CMK (cell line): ENCODE results near the gene RAC2.
"Not testable (repeated sequence)": the region's sequence is repeated elsewhere in the genome, so short reads cannot be mapped to it uniquely, and the experiment has no call there.

Experiments
- DNase-seq: peaks from one replicate; pipeline ENCODE4 v3.0.0-alpha.2; 2010; ENCODE audit warnings: low read depth

The RAC2 gene

DNA sequence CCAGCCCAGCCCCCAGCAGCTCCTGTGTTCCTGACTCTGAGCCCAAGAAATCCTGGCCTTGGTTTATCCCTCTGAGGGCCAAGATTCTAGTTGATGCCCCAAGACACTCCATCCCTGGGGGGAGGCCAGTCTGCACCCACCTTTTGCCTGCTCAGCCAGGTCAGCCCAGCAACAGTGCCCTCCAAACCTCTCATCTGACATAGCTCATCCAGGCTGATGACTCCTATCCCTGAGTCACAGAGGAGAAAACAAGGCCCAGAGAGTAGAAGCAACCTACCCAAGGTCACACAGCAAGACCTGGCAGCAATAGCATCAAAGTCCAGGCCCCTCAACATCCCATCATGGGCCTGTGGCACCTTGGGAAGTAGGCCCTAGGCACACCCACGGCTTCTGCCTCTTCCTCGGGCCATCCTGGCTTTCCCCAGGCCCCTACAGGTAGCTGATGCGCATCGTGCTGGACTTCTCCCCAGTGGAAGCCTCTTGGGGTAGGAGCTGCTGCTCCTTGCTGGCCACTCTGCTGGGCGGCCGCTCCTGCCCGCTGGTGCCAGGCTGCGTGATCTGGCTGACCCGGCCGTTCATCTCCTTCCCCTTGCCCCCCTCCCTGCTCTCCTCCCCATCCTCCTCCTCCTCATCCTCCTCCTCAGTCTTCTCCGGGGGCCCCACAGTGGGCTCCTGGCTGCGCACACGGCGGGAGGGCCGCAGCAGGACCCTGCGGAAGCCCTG is 37.8 kb downstream of the RAC2 start:
- no peak for DNase-seq

- DNase-seq = no peak
Observed at GRCh38 chr22:37205046-37205445, 39.0 kb downstream of the RAC2 start.

DNA sequence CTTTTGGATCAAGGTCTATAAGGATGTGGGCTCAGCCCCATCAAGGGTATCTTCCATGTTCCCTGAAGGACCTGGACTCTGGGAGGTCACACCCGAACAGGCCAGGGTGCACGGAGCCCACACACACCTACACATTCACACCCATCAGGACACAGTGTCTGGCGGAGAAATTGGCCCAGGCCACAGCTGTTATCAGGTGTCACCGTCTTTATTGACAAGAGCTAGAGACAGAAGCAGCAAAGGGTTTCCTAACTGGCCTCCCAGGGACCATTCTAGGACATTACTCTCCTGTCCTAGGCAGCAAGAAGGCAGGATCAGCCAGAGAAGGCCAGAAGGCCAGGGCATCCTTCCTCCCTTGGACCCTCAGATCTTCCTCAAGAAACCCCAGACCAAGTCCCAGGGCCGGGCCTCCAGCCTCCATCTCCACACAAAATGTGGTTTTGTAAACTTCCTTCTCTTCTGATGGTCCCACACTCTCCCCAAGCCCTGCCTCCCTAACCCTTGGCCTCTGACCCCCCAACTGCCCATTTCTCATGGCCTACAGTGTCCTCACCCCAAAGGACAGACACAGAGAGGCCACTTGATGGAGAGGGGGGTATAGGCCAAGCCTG is 39.9 kb downstream of the RAC2 start:
- DNase-seq = no peak

GRCh38 chr22:37203354-37204044 is 40.6 kb downstream of the RAC2 start:
- DNase-seq = no peak

GRCh38 chr22:37202716-37203115 is 41.4 kb downstream of the RAC2 start:
- no peak for DNase-seq

DNA sequence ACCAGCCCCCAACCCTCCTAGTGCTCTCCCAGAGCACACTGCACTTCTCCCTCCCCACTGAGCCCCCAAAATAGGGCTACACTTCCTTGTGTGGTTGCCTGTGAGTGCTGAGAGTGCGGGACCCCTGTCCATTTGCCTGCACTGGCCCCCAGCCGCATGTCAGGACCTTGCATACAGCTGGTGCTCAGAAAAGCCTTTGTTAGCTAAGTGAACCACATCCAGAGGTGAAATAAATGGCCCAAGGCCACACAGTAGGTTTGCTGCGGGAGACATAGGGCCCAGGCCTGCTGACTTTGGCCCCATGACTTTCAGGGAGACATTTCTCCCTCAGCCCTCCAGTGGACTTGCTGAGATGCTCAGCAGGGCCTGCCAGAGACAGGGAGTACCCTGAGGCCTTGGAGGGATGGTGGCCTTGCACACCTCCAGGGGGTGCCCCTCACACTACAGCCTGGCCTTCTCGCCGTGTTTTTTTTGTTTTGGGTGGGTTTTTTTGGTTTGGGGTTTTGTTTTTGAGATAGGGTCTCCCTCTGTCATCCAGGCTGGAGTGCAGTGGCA is 42.0 kb downstream of the RAC2 start:
- no peak for DNase-seq

GRCh38 chr22:37201443-37201820 is 42.6 kb downstream of the RAC2 start:
- not testable (repeated sequence) for DNase-seq

DNA sequence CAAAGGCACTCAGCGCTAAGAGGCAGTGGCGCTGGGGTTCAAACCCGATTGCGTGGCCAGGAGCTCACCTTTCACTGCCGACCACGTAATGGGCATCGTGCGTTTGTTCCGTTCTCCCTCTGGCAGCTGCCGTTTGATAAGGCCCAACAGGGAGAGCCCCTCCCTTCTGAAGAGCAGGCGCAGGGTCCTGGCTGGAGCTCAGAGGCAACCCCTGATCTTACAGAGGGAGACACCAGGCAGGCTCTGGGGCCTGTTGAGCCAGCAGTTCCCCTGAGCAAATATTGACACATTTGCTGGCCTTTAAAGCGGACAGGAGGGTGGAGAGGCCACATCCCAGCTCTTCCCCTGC is 44.3 kb downstream of the RAC2 start:
- DNase-seq = no peak

DNA sequence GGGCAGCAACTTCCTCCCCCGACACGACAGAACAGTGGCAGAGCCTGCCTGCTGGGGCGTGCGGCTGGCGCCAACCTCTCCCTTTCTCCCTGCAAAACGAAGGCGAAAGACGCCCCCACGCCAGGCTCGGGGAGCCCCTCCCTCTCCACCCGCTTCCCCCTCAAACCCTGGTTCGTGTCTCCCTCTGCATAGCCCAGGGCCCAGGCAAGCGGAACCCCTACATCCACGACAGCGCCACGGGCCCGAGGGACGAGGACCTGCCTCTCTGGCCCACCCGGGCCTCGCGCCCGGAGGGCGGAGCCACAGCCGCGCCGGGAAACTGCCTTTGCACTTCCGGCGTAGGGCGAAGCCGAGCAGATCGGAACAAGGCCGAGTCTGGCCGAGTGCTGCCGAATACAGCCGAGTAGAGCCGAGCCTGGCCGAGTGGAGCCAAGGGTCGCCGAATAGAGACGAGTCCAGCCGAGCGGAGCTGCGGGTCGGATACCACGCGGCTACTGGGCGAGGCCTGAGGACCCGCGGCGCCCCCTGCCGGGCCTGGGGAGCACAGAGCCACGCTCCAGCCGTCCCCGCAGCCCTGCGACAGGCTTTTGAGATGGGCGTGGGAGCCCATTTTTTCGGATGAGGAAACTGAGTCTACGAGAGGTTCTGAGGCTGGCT is 44.8 kb downstream of the RAC2 start:
- DNase-seq = peak; percentile 97

DNA sequence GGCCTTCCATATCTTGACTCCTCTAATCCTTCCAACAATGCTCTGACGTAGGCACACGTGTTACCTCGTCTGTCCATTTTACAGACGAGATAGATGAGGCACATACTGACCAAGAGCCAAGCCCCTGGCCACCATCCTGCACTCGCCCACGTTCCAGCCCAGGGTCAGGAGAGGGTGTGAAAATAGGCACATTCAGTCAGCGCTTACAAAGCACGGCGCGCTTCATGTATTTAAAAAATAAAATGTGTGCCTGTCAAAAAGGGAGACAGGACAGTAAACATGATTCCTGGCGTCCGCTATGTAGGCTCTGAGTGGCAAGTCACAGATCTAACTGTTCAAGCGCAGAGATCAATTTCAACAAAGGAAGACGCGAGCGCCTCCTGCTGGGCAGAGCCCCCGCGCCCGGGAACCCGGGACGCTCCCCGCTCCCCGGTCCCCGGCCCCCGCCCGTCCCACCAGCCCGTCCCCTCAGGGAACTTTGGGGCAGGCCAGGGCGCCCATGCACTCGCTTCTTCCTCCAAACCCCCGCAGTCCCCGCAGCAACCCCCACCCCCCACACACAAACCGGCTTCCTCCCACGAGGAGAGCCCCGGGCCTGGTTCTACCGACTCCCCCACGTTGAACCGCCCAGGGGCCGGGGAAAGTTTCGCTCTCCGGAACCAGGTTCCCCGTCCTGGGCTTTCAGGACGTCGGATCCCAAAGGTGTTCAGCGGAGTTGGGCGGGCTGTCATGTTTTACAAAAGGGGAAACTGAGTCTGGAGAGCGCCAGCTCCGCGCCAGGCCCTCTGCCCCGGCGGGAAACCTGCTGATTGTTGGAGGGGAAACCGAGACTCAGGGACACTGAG is 45.6 kb downstream of the RAC2 start:
- peak; percentile 56 for DNase-seq

DNA sequence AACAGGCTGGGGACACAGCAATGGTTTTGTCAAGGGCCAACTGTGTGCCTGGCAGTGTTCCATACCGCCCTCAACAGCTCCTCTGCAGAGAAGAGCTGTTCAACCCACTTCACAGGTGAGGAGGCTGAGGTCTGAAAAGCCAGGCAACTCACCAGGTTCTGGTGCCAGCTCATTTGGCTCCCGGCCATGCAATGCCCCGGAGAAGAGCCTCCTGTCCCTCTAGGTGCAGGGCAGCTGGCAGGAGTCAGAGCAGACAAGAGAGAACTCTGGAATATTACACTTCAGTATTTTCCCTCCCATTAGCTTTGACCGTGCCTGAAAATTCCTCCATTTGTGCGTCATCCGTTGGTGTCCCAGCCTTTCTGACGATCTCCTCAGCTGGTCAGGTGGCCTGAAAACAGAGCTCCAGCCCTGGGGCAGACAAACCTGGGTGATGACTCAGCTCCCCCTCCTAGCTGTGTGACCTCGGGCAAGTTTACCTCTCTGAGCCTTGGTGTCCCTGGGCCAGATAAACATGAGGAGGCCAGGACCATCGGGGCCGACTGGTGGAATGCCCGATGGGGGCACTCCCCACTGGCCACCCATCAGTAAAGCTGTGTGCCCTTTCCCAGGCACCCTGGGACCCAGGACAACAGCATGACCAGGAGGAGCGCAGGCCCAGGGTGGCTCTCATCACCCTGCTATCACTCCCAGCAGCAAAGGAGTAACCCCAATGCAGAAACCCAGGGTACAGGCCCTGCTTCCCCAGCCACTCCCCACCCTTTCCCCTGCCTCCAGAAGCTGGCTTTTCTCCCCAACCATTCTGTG is 46.4 kb downstream of the RAC2 start:
- DNase-seq = no peak

GRCh38 chr22:37196539-37197450 is 47.3 kb downstream of the RAC2 start:
- no peak for DNase-seq

GRCh38 chr22:37195921-37196320 is 48.1 kb downstream of the RAC2 start:
- DNase-seq = no peak

DNA sequence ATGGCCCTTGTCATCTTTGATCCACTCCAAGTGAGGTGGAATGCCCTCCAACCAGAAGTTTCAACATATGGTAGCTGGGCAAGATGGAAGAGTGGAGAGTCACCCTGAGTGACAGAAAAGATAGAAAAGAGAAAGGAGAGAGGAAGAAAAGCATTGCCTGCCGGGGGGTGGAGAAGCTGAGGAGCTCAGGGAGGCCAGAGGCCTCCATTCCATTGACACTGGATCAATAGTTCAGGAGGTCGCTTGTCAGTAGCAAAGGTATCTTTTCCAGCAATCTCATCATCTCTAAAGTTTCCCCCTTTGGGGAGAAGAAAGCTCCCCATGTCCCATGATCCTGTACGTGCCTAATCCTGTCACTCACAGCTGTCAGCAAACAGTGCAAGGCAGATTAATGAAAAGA is 49.3 kb downstream of the RAC2 start:
- no peak for DNase-seq

- DNase-seq = peak; percentile 94
Observed at GRCh38 chr22:37193629-37194191, 50.4 kb downstream of the RAC2 start.

DNA sequence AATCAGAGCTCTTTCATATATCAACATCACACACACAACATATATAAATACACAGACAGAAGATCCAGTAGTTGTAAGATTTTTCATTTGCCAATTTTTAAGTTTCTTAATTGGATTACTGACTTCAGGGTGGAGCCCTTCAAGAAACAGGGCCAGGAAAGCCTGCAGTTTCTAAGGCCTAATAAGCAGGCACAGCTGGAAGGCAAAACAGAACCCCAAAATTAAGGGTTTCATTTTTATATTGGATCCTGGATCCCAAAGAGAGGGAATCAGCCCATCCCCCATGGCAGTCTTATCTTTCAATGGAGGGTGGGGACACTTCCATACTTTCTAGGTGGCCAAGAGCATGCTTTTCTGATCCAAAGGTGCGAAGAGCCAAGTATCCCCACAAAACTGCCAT is 51.3 kb downstream of the RAC2 start:
- no peak for DNase-seq

DNA sequence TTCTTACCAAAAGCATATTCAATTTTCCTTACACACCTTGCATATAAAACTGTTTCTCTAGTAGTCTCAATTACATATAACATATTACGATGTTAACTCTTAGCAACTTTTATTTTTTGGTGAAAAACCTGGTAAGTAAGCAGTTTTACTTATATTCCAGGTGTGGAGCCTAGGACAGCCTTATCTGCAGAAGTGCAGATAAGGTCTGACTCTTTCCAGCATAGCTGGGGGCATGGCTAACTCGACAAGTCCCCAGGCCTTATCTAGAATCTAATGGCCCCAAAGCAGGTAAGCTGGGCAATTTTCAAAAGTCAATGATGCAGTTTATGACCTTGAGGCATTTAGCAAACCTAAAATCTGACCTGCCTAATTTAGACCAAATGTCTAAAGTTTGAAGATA is 51.9 kb downstream of the RAC2 start:
- DNase-seq = no peak

DNA sequence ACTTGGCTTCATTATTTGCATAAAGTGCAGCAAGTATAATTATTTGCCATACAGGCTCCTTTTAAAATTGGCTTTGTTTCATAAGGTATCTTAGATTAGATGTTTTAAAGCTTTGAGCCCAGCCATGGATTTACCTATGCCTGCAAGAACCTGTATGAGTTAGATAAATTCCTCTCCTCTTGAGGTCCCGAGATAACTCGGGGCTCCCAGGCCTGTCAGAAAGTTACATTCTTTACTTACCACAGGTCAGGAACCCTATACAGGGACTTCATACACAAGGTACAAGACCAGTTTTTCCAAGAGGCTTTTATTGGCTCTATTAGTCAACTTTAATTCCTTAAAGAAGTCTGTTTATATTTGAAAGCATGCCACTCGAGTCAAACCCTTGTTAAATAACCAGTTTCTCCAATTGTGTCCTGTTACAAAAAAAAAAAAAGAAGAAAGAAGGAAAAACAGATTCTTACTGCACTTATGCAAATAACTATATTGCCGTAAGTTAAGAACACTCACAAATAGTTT is 53.7 kb downstream of the RAC2 start:
- DNase-seq = no peak

DNA sequence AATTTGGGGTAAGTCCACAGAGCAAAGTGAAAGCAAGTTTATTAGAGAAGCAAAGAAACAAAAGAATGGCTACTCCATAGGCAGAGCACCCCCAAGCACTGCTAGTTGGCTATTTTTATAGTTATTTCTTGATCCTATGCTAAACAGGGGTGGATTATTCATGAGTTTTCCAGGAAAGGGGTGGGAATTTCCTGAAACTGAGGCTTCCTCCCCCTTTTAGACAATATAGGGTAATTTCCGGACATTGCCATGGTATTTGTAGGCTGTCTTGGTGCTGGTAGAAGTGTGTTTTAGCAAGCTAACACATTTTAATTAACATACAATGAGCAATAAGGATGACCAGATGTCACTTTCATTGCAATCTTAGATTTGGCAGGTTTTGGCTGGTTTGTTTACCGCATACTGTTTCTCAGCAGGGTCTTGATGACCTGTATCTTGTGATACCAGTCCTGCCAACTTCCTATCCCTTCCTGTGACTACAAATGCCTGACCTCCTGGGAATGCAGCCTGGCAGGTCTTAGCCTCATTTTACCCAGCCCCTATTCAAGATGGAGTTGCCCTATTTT is 55.1 kb downstream of the RAC2 start:
- DNase-seq = no peak
